HEK293 (cell line): ENCODE measurements around the gene GAL3ST3.

ENCODE experiments used
- CTCF ChIA-PET: fragments of 350-600 bp; formaldehyde crosslinking; extraction: SDS; loops from one replicate; lab custom pipeline; 2021; ENCODE audit warnings: antibody characterized with exemption; lab: Yijun Ruan, JAX
- POLR2A ChIA-PET: fragments of 300-600 bp; formaldehyde crosslinking; extraction: SDS; loops from one replicate; lab custom pipeline; 2020; ENCODE audit warnings: antibody characterized with exemption, inconsistent platforms; lab: Yijun Ruan, JAX
- H3K27ac ChIP-seq: fragments of 200-500 bp; sonication (Bioruptor generic); 2 replicates; pipeline ENCODE4 v1.5.1; 2014; ENCODE audit warnings: low read depth, low read length, control low read depth, inconsistent platforms; ENCODE audit errors: extremely low read depth
- H3K36me3 ChIP-seq, 2 experiments: fragments of 200-500 bp in 1 of 2; sonication (Bioruptor generic) in 1 of 2; 1 replicate in 1 of 2; 2 replicates in 1 of 2; pipeline ENCODE4 v1.5.1; 2014 to 2017; ENCODE audit warnings: inconsistent platforms in 2 of 2, low read length in 2 of 2; ENCODE audit not compliant: control insufficient read depth in 2 of 2, insufficient read depth in 1 of 2
- H3K4me1 ChIP-seq: fragments of 200-500 bp; sonication (Bioruptor generic); 2 replicates; pipeline ENCODE4 v1.5.1; 2014; ENCODE audit warnings: mild to moderate bottlenecking, low read length, inconsistent platforms; ENCODE audit not compliant: control insufficient read depth, insufficient read depth
- H3K4me3 ChIP-seq: 2 replicates; pipeline ENCODE4 v1.5.1; 2011; ENCODE audit warnings: low read depth, mild to moderate bottlenecking, control low read depth, low read length, moderate library complexity
- H3K9me3 ChIP-seq: fragments of 200-500 bp; sonication (Bioruptor generic); 2 replicates; pipeline ENCODE4 v1.5.1; 2014; ENCODE audit warnings: low read depth, low read length, inconsistent platforms; ENCODE audit not compliant: control insufficient read depth, insufficient read depth
- KLF7 ChIP-seq: fragments of 450-650 bp; formaldehyde crosslinking; IDR thresholded peaks from 2 replicates; pipeline ENCODE4 v1.5.1; 2016; ENCODE audit warnings: missing biosample characterization, missing genetic modification characterization, borderline replicate concordance
- RBAK ChIP-seq: fragments of 450-650 bp; formaldehyde crosslinking; IDR thresholded peaks from 2 replicates; pipeline ENCODE4 v1.5.1; 2016; ENCODE audit warnings: missing biosample characterization, missing genetic modification characterization
- SP7 ChIP-seq: fragments of 450-650 bp; formaldehyde crosslinking; IDR thresholded peaks from 2 replicates; pipeline ENCODE4 v1.5.1; 2016; ENCODE audit warnings: missing biosample characterization, missing genetic modification characterization
- ZBTB20 ChIP-seq: fragments of 450-650 bp; formaldehyde crosslinking; IDR thresholded peaks from 2 replicates; pipeline ENCODE4 v1.5.1; 2016; ENCODE audit warnings: missing biosample characterization, missing genetic modification characterization
- ZFP3 ChIP-seq: fragments of 450-650 bp; formaldehyde crosslinking; IDR thresholded peaks from 2 replicates; pipeline ENCODE4 v1.5.1; 2016; ENCODE audit warnings: low read depth, missing biosample characterization, missing genetic modification characterization
- ZNF121 ChIP-seq: fragments of 450-650 bp; formaldehyde crosslinking; IDR thresholded peaks from 2 replicates; pipeline ENCODE4 v1.5.1; 2016; ENCODE audit warnings: missing biosample characterization, missing genetic modification characterization
- ZNF211 ChIP-seq: fragments of 450-650 bp; formaldehyde crosslinking; IDR thresholded peaks from 2 replicates; pipeline ENCODE4 v1.5.1; 2016; ENCODE audit warnings: low read depth, missing biosample characterization, missing genetic modification characterization
- ZNF239 ChIP-seq: fragments of 450-650 bp; formaldehyde crosslinking; IDR thresholded peaks from 2 replicates; pipeline ENCODE4 v1.5.1; 2016; ENCODE audit warnings: missing biosample characterization, missing genetic modification characterization
- ZNF404 ChIP-seq: fragments of 450-650 bp; formaldehyde crosslinking; IDR thresholded peaks from 2 replicates; pipeline ENCODE4 v1.5.1; 2017; ENCODE audit warnings: missing biosample characterization, missing genetic modification characterization
- ZNF426 ChIP-seq: fragments of 450-650 bp; formaldehyde crosslinking; IDR thresholded peaks from 2 replicates; pipeline ENCODE4 v1.5.1; 2017; ENCODE audit warnings: missing biosample characterization, missing genetic modification characterization, mild to moderate bottlenecking, inconsistent platforms, moderate library complexity
- ZNF548 ChIP-seq: fragments of 450-650 bp; formaldehyde crosslinking; IDR thresholded peaks from 2 replicates; pipeline ENCODE4 v1.5.1; 2016; ENCODE audit warnings: missing biosample characterization, missing genetic modification characterization
- ZNF623 ChIP-seq: fragments of 450-650 bp; formaldehyde crosslinking; IDR thresholded peaks from 2 replicates; pipeline ENCODE4 v1.5.1; 2016; ENCODE audit warnings: missing biosample characterization, missing genetic modification characterization
- ZNF747 ChIP-seq: fragments of 450-650 bp; formaldehyde crosslinking; IDR thresholded peaks from 2 replicates; pipeline ENCODE4 v1.5.1; 2016; ENCODE audit warnings: missing biosample characterization, missing genetic modification characterization
- ZNF76 ChIP-seq: fragments of 450-650 bp; formaldehyde crosslinking; IDR thresholded peaks from 2 replicates; pipeline ENCODE4; 2016; ENCODE audit warnings: low read depth, missing biosample characterization, missing genetic modification characterization, borderline replicate concordance
- ZNF768 ChIP-seq: fragments of 450-650 bp; formaldehyde crosslinking; IDR thresholded peaks from 2 replicates; pipeline ENCODE4 v1.5.1; 2018; ENCODE audit warnings: missing biosample characterization, mild to moderate bottlenecking, missing genetic modification characterization
- ZNF792 ChIP-seq: fragments of 450-650 bp; formaldehyde crosslinking; IDR thresholded peaks from 2 replicates; pipeline ENCODE4 v1.5.1; 2016; ENCODE audit warnings: missing biosample characterization, missing genetic modification characterization
- TF ChIP-seq, protein P1 (sequence below): fragments of 450-650 bp; formaldehyde crosslinking; IDR thresholded peaks from 2 replicates; pipeline ENCODE4 v1.5.1; 2016; ENCODE audit warnings: missing biosample characterization, missing genetic modification characterization
- TF ChIP-seq, protein P2 (sequence below): fragments of 450-650 bp; formaldehyde crosslinking; IDR thresholded peaks from 2 replicates; pipeline ENCODE4 v1.5.1; 2016; ENCODE audit warnings: missing biosample characterization, missing genetic modification characterization

The GAL3ST3 gene

DNA sequence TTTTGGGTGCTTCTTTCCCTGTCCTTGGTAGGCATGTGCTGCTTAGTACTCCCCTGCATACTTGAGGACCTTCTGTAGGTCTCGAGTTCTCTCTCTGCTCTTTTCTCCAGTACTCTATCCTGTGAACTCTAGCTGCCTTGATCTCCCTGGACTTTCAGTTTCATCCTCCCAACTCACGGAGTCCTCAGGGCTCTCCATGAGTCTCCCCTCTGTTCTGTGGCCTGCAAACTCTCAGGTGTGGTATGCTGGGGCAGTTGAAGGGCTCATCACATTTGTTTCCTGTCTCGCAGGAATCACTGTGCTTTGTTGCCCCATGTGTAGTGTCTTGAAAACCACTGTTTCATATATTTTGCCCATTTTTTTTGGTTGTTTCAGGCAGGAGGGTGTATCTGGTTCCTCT, 17.8 kb upstream of the GAL3ST3 start:
- H3K27ac ChIP-seq = no peak overlapping the region
- no peaks in the 10 kb centered on the region for H3K9me3 ChIP-seq
- peaks cover 21 to 74% of the 10 kb centered on the region in 2 experiments for H3K36me3 ChIP-seq
- H3K4me1 ChIP-seq = no peaks in the 10 kb centered on the region; the same call in none of the 2 replicates
- ChIA-PET POLR2A (no interaction called here), CTCF (interaction anchor here (1.0 to 5.4 kb wide), 6 partner anchors 8 to 362 kb away, joined by 3 to 61 read pairs (median 15); partner anchors contain the start of gene SF3B2)
- H3K4me3 ChIP-seq = no peak overlapping the region
- TF ChIP-seq ZNF76 (tag by site-specific recombination) = no peak
- TF ChIP-seq, protein P1, sequence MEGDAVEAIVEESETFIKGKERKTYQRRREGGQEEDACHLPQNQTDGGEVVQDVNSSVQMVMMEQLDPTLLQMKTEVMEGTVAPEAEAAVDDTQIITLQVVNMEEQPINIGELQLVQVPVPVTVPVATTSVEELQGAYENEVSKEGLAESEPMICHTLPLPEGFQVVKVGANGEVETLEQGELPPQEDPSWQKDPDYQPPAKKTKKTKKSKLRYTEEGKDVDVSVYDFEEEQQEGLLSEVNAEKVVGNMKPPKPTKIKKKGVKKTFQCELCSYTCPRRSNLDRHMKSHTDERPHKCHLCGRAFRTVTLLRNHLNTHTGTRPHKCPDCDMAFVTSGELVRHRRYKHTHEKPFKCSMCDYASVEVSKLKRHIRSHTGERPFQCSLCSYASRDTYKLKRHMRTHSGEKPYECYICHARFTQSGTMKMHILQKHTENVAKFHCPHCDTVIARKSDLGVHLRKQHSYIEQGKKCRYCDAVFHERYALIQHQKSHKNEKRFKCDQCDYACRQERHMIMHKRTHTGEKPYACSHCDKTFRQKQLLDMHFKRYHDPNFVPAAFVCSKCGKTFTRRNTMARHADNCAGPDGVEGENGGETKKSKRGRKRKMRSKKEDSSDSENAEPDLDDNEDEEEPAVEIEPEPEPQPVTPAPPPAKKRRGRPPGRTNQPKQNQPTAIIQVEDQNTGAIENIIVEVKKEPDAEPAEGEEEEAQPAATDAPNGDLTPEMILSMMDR (tag by site-specific recombination) = no peak
- TF ChIP-seq ZNF548 (tag by site-specific recombination) = no peak
- TF ChIP-seq ZFP3 (tag by site-specific recombination) = no peak
- TF ChIP-seq SP7 (tag by site-specific recombination) = no peak
- TF ChIP-seq ZNF239 (tag by site-specific recombination) = no peak

- POLR2A ChIA-PET = interaction anchor here (1.5 kb wide), 1 partner anchor 12 kb away, joined by 5 read pairs; the partner anchor contains the start of gene SF3B2
- CTCF ChIA-PET = interaction anchor here (1.4 to 5.4 kb wide), 3 partner anchors 8 to 70 kb away, joined by 4 to 61 read pairs (median 7); no protein-coding TSS in a partner anchor
- H3K4me1 ChIP-seq = no peaks in the 10 kb centered on the region
- TF ChIP-seq KLF7 (tag by site-specific recombination) = no peak
- peak; percentile 40; the same call in 1 of the 2 replicates for TF ChIP-seq ZNF121 (tag by site-specific recombination)
- no peak overlapping the region for H3K4me3 ChIP-seq
- peaks cover 31 to 95% of the 10 kb centered on the region in 2 experiments for H3K36me3 ChIP-seq
- H3K9me3 ChIP-seq = no peaks in the 10 kb centered on the region
- H3K27ac ChIP-seq = no peak overlapping the region
Measured at GRCh38 chr11:66064571-66064970, 15.6 kb upstream of the GAL3ST3 start.

DNA sequence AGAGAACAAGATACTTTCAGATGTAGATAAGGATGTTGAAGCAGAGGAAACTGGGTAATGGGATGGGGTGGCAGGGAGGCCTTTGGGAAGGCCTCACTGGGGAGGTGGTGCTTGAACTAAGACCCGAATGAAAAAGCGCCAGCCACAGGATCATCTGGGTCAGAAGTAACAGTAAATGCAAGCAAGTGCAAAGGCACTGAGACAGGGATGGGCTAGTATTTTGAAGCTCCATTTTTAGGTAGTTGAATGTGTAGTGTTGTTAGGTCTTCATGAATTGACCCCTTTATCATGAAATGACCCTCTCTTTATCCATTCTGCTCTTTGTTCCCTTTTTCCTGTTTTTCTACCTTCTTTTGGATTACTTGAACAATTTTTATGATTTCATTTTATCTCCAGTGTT, 14.9 kb upstream of the GAL3ST3 start:
- CTCF ChIA-PET = interaction anchor here (1.6 to 2.4 kb wide), 3 partner anchors 18 to 73 kb away, joined by 3 to 12 read pairs (median 7); no protein-coding TSS in a partner anchor
- Histone ChIP-seq H3K4me3 (no peak overlapping the region), H3K9me3 (no peaks in the 10 kb centered on the region), H3K36me3 (peaks cover 31 to 96% of the 10 kb centered on the region in 2 experiments), H3K27ac (no peak overlapping the region), H3K4me1 (no peaks in the 10 kb centered on the region)
- POLR2A ChIA-PET = interaction anchor here (2.1 to 2.6 kb wide), 2 partner anchors 11 to 12 kb away, joined by 5 to 7 read pairs; partner anchors contain the start of gene SF3B2
- TF ChIP-seq ZBTB20 (tag by site-specific recombination) (no peak), ZFP3 (tag by site-specific recombination) (no peak), ZNF211 (no peak), ZNF792 (tag by site-specific recombination) (no peak), ZNF623 (tag by site-specific recombination) (peak; percentile 88), ZNF426 (no peak), ZNF768 (no peak), ZNF404 (tag by site-specific recombination) (no peak), RBAK (tag by site-specific recombination) (no peak), ZNF747 (tag by site-specific recombination) (no peak)
- TF ChIP-seq, protein P2, sequence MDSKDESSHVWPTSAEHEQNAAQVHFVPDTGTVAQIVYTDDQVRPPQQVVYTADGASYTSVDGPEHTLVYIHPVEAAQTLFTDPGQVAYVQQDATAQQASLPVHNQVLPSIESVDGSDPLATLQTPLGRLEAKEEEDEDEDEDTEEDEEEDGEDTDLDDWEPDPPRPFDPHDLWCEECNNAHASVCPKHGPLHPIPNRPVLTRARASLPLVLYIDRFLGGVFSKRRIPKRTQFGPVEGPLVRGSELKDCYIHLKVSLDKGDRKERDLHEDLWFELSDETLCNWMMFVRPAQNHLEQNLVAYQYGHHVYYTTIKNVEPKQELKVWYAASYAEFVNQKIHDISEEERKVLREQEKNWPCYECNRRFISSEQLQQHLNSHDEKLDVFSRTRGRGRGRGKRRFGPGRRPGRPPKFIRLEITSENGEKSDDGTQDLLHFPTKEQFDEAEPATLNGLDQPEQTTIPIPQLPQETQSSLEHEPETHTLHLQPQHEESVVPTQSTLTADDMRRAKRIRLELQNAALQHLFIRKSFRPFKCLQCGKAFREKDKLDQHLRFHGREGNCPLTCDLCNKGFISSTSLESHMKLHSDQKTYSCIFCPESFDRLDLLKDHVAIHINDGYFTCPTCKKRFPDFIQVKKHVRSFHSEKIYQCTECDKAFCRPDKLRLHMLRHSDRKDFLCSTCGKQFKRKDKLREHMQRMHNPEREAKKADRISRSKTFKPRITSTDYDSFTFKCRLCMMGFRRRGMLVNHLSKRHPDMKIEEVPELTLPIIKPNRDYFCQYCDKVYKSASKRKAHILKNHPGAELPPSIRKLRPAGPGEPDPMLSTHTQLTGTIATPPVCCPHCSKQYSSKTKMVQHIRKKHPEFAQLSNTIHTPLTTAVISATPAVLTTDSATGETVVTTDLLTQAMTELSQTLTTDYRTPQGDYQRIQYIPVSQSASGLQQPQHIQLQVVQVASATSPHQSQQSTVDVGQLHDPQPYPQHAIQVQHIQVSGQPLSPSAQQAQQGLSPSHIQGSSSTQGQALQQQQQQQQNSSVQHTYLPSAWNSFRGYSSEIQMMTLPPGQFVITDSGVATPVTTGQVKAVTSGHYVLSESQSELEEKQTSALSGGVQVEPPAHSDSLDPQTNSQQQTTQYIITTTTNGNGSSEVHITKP (tag by site-specific recombination) = peak; percentile 30; the same call in 1 of the 2 replicates
